GM21529 (cell line): ENCODE results near the gene TTC23.
"Not testable (repeated sequence)": the region's sequence is repeated elsewhere in the genome, so short reads cannot be mapped to it uniquely, and the experiment has no call there.

ENCODE experiments used
- ATAC-seq: cut with Tn5 transposase; IDR thresholded peaks from one replicate; pipeline ENCODE4 v1.9.1; 2021; ENCODE audit not compliant: unreplicated experiment

Gene TTC23

DNA sequence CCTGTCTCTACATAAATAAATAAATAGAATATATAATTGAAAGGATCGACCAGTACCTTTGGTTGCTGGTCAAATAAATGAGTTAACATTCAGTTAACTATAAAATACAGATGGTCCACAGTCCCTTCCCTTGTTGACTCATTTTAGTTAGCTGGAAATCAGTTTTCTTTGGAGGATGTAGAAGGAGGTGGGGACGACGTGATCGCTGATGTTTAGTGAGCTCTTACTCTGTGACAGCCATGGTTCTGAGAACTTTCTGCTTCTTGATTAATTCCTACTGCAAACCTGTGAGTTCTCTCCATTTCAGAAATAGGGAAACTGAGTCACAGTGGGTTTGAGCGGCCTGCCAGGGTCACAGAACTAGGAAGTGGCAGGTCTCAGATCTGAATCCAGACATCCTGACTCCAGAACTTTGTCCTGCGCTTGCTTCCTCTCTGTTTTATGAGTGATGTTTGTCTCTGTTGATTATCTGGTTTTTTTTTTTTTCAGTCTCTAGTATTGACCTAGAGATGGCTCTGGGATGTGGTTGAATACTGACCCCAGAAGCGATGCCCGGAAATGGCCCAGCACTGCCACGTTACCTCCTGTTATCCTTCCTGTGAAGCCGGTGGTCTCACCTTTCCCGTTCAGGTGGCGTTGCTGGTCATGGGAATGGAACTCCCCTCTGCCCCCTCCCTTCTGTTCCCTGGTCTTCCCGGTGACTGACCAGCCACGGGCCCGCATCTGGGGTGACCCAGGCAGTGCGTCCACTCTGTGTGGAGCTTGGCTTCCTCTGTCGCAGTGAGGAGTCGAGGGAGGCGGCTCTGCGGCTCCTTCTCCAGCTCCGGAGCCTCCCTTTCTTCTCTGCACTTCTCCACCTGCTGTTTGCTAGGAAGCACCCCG is 126.3 kb downstream of the TTC23 start:
- no peak for ATAC-seq

DNA sequence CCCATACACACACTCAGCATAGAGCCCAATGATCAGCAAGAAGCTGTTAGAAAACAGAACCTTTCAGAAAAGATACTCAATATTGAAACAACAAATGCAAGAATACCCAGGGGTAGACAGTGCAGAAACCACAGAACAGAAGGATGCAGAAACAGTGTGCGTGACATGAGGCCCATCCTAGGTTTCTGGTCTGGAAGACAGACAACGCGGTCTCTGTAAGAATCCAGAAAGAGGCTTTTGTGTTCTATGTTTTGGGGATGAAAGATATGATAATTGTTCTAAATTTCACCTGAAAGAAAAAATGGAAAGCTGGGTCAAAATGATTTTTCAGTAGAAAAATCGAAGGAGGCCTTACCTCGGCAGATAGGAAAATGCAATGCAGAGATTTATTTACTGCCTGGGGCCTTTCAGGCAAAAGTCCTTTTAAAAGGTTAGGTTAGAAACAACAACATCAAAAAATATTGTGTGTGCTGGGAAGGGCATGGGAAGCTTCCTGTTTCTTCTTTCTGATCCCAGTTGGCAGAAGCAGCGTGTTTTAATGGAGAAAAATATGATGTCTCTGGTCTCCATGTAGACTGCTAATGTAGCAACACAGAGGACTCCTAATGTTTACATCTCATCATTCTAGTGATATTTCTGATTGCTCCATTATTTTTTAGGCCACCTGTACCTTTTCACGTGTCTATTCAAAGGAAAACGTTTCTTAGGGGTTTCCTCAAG is 127.5 kb downstream of the TTC23 start:
- no peak for ATAC-seq

DNA sequence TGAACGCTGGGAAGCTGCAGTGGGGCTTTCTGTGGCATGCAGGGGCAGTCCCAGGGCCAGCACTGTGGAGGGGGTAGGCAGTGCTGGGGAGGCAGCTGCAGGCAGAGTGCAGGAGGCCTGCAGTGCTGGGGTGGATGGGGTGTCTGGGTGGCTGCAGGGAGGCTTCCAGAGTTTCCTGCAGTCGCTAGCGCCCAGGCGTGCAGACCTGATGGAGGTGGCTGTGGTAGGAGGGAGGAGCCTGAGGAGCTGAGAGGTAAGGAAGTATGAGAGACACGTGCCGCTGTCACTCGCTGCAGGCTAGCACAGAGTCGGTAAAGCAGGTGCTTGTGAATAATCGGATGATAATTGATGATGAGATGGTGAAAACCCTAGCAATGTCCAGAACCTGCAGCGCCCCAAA is 128.2 kb downstream of the TTC23 start:
- no peak for ATAC-seq

DNA sequence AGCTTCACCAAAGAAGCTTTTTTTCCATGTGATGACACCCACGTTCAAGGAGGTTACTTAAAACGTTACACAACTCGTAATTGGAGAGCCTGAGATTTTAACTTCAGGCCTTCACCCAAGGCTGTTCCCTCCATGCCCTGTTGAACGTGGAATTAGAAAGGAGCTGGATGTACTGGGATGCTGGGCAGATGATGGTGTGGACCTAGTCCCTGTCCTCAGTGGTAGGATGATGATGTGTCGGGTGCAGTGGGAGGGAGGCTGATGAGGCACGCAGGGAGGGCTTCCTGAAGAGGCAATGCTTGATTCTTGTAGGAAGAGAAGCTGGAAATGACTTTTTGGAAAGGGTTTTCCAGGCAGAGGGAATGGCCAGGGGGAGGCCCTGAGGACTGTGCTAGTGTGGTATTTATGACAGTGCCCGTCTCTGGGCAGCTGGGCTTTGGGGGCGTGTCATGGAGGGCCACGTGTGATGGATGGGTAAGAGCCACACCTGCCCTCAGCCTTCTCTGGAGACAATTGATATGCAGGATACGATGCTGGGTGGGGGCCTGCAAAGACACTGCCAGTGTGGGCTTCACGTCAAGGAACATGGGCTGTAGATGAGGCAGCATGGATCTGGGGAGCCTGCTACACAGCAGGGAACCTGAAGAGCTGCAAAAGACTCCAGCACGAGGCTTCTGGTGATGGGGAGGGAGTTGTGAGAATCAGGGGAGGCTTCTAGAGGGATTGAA is 129.2 kb downstream of the TTC23 start:
- no peak for ATAC-seq

DNA sequence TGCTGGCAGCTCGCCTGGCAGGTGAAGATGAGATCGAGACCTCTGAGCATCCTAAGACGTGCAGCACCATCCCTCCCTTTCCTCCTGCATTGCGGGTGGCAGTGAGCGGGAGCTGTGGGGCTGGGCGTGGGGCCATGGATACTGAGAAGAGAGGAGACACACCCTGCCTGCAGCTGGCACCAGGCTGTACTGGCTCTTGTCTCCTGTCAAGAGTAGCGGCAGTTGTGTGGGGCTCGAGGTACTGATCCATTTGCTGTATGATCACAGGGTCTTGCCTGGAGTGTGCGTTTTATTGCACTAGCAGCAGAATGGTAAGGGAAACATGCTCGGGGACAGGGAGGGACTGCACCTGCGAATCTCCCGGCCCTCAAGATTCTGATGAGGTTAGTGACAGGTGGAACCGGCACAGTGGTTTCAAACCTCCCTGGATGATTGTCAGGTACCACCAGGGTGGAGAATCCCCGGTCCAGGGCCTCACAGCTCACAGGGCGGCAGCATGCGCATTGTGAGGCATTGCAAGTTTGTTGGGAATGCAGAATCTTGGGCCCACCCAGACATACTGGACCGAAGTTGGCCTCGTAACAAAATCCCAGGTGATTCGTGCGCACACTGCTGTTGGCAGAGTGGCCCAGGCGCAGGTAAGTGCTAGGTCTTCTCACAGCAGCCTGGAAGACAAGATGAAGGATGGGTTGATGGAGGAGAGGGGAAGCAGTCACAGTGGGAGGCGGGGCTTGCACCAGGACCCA is 130.4 kb downstream of the TTC23 start:
- no peak for ATAC-seq

DNA sequence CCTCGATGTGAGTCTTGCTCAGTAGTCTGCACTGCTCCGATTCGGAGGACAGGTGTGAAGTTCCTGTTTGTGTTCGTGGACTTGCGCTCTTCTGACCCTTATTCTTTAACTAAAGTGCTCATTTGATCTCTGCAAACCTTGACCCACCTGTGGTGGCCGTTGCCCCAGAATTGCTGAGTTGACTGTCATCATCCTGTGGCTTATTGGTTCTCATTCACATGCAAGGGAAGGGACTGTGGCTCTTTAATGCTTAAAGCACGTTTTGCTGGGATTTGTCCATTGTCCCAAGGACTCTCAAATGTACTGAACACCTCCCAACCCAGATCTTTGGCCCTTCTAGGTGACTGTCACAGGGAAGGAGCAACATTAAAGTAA is 131.1 kb downstream of the TTC23 start:
- no peak for ATAC-seq

DNA sequence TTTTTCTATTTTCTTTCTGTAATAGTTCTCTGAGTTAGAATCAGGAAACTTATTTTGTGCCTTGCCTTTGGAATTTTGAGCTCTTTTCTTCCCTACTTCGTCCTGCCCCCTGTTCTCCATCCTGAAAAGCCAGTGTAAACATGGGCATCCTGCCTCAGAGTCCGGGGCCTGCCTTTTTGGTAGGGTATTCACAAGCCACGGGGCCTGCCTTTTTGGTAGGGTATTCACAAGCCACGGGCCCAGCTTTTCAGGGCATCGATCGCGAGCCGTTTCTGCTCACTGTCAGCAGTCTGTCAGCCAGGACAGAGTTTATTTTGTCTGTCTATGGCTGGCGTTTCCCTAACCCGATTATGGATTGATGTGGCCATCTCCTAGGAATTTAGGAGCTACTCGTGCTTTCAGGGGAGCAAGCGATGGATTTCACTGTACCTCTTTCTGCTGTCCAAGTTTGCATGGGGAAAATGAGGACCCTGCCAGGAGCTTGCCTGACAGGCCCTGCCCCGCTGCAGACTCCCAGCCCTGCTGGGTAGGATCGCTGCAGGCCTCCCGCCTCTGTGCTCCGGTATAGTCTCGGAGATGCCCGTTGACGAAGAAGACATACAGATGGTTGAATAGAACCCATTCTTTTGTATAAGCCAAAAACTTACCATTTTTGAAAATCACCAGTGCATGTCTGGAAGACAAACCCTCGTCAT is 131.7 kb downstream of the TTC23 start:
- no peak for ATAC-seq

DNA sequence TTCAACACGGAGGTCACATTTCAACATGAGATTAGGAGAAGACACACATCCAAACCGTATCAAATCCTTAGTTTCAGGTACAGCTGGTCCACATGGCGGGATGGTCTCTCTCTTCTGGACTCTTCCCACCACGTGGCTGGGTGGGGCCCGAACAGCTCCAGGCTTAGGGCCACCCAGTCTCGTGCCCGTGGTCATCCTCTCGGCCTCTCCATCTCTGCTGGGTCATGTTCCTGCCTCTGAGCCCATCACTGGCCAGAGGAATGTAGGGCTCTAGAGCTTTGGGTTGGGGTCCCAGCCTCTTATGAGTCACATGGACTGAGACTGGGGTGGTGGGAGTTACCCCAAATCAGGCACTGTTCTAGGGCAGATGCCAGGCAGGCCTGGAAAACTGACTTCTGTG is 132.3 kb downstream of the TTC23 start:
- no peak for ATAC-seq

DNA sequence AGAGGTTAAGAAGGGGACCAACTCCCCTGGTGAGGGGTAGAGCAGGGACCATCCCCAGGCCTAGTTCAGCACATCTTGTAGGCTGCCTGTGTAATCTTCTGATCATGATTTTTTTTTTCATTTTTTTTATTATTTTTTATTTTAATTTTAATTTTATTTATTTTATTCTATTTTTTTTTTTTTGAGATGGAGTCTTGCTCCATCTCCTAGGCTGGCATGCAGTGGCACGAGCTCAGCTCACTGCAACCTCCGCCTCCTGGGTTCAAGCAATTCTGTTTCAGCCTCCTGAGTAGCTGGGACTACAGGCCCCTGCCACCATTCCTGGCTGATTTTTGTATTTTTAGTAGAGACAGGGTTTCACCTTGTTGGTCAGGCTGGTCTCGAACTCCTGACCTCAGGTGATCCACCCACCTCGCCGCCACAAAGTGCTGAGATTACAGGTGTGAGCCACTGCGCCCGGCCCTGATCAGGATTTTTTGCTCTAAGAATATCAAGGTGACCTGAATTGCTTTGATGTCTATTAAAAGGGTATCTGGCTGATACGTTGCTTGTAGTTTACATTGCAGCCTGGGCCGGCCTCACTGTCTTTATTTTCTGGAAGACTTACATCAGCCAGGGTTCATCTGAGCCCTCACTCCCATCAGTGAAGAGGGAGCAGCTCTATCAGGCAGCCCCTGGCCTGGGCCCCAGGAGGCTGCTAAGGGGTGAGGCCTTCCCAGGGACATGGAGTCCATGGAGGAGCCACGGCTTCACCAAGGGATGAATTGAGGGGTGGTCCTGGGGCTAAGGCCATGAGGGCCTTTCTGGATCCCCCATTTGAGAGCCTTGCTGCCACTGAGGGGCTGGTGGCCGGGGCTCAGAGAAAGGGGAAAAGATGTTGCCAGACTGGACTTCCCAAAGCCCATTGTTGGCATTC is 133.8 kb downstream of the TTC23 start:
- ATAC-seq = no peak

DNA sequence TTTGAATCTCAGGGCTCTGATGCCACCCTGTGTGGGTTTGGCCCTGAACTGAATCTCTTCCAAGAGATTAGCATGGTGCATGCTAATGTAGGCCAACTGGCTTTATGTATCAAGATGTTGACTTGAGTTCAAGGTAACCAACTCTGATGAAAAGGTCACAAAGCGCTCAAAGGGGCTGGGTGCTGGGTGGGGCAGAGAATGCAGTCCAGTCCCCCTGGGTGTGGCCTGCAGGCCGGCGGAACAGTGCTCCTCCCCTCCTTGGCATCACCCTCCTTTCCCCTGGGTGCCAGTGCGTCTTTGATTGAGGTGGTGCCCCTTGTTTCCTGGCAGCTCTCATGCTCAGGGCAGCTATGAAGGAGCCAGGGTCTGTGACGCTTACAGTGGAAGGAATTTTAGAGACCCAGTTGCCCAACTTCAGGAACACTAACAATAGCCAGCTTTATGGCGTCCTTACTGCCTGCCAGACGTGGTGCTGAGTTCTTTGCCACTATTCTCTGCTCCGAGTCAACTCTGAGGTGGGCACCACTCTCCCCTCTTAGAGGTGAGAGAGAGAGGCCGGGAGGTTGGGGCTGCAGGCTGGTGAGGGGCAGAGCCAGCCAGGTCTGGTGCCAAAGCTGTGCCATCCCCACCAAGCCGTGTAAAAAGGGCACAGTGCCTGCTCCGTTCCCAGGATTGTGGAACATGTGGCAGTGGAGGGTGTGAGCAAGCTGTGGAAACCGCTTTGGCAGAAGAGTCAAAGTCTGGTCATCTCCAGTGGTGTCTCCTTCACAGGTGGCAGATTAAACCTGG is 134.7 kb downstream of the TTC23 start:
- ATAC-seq = no peak

DNA sequence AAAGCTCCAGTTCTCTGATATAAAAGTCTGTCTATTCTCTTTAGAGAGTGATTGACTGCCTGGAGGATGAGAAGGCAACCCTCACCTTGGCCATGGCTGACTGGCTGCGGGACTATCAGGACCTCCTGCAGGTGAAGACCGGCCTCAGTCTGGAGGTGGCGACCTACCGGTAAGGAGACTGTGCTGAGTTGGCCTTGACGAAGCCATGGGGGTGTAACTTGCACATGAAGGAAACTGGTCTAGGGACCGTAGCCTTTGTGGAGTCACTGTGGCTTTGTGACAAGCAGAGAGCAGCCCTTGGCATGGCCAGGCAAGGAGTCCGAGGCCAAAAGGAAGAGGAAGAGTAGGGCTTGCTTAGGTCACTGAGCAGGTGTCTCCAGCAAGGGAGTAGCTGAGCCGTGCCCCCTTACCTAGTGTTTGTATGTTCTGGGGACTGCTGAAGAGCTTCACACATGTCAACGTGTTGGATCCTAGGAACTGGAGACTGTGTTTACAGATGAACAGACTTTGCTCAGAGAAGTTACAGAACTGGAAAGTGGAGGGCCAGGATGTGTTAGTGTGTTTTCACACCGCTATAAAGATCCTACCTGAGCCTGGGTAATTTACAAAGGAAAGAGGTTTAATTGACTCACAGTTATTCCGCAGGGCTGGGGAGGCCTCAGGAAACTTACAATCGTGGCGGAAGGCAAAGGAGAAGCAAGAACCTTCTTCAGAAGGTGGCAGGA is 135.7 kb downstream of the TTC23 start:
- no peak for ATAC-seq

DNA sequence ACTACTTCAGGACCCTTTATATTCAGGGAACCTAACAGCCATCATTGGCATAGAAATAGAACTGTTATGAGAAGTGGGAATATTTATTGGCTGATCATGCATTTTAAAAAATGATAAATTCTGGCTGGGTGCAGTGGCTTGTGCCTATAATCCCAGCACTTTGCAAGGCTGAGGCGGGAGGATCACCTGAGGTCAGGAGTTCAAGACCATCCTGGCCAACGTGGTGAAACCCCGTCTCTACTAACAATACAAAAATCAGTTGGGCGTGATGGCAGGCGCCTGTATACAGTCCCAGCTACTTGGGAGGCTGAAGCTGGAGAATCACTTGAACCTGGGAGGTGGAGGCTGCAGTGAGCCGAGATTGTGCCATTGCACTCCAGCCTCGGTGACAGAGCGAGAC is 137.7 kb downstream of the TTC23 start:
- ATAC-seq = not testable (repeated sequence)

DNA sequence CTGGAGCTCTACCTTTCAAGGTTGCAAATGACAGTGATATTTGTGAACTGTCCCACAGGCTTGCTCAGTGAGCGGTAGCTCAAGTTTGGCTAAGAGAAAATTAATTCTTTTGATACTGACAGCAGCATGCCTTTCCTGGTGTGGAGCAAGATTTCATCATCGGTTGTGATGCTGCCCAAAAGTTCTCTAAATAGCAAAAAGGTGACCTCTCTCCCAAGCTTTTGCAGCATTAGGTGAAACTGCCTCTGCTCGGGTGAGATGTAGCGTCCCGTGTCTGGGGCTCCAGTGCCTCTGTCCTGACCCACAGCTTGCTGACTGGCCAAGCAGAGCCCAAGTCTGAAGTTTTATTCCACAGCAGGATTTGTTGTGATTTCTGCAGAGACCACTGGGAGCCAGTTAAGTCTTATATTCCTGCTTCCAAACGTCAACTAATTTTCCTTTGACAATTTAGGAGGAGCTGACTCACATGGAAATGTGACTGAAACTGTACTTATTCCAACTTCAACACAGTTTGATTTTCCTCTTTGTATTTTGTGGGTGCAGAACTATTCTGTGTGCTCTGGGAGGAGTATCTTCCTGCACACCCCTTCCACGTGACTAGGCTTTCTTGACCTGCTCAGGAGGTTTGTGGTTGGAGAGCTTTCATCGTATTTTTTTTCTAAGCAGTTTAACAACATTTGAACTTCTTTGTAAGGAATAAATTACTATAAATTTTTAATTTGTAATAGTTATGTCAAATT is 138.6 kb downstream of the TTC23 start:
- ATAC-seq = no peak

DNA sequence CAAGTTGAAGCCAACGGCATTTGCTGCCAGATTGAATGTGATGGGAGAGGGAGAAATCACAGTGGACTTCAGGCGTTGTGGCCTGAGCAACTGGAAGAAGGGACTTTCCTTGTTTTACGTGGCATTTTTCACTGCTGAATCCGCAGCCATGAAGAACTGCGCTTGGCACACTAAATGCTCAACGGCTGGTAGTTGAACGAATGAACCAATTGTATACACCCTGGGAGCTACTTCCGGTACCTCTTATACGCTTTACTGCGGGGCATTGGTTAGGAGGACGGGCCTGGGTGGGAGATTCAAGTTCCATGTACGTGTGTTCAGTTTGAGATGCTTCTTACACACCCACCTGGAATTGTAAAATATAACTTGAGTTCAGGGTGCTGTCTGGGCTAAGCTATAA is 139.3 kb downstream of the TTC23 start:
- no peak for ATAC-seq

DNA sequence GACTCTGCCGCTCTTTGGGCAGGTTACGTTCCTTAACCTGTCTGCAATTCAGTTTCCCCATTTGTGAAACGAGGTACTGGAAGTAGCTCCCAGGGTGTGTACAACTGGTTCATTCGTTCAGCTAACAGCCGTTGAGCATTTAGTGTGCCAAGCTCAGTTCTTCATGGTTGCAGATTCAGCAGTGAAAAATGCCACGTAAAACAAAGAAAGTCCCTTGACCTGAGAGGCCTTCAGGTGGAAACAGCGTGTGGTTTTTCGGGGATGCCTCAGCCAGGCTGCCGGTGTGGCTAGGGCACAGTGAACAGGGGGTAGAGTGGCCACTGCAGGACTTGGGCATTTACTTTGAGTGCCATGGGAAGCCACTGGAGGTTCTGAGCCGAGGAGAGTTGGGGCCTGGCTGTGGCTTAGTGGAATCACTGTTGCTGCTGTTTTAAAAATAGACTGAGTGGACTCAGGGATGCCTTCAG is 139.8 kb downstream of the TTC23 start:
- ATAC-seq = no peak

DNA sequence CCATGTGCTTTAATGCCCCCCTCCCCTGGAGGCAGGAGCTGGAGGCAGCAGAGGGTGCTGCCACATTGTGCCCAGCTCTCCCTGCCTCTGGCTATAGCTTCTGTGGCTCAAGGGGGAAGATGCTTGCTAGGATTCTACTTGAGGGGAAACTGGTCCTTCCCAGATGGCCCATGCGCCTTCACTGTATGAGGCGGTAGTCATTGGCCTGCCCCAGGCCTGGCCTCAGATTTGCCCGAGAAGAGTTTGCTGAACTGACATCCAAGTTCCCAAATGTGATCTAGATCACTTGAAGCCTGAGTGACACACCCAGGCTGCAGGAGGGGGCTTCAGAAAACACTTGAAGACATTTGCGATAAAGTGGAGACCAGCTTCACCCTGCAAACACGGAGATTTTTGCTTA is 140.4 kb downstream of the TTC23 start:
- ATAC-seq = no peak
